Measurements from ENCODE around the gene PCDHGA11. TPM values are rescaled to one million over a fixed set of nuclear protein-coding genes. Genes with fewer than 3 reads are reported as not detected.
A peak's percentile ranks its signal among the peaks of the same experiment; 100 is the strongest.
"Not testable (repeated sequence)": the region's sequence is repeated elsewhere in the genome, so short reads cannot be mapped to it uniquely, and the experiment has no call there.

PCDHGA11 gene
- total RNA-seq, 4 donors from 2014 or later, result 3.4 to 14.3 (median 6.9) TPM

DNA sequence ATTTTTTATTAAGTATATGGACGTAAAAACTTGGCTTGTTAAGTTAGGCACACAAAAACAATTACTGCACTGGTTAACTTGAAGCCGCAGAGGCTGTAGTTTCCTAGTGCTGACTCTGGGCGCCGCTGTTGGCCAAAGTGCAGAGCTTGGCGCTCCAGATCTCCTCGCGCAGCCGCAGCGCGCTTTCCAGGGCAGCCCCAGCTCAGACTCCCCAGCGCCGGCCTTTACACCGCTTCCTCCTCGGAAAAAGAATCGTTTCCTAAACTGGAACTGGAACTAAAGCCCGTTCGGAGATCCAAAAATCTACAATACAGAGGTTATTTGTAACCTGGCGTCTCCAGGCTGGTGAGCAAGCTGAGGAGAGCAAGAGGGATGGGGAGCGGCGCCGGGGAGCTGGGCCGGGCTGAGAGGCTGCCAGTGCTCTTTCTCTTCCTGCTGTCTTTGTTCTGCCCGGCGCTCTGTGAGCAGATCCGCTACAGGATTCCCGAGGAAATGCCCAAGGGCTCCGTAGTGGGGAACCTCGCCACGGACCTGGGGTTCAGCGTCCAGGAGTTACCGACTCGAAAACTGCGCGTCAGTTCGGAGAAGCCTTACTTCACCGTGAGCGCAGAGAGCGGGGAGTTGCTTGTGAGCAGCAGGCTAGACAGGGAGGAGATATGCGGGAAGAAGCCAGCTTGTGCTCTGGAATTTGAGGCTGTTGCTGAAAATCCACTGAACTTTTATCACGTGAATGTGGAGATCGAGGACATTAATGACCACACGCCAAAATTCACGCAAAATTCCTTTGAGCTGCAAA lies 22.9 kb upstream of the PCDHGA11 start, which contains the start of gene PCDHGB5:
Gene PCDHGB5 (plus strand): TSS at position 192 of the 796 bp plus-strand sequence. CDS start 181 bp downstream, at position 373.
- not testable (repeated sequence) for H3K27ac ChIP-seq; H3K36me3 ChIP-seq; H3K4me1 ChIP-seq; H3K27me3 ChIP-seq; DNase-seq (ENCODE audit: low spot score in 2 of 2)
- WGBS, result 7% methylated on average over 25 of the region's 43 CpGs
- TF ChIP-seq CTCF (IDR thresholded peaks at IDR 0.05), result peak; percentile 25 to 42
- H3K9me3 ChIP-seq, result peaks cover 65% of the 10 kb centered on the region
- H3K4me3 ChIP-seq, result peak within 1 kb of the TSS; percentile 20

GRCh38 chr5:141398608-141399007 lies 22.2 kb upstream of the PCDHGA11 start:
- TF ChIP-seq EP300 (IDR thresholded peaks at IDR 0.05), result no peak
- TF ChIP-seq CTCF (IDR thresholded peaks at IDR 0.05), result no peak
- no peak for TF ChIP-seq POLR2A (IDR thresholded peaks at IDR 0.05)
- no peak for TF ChIP-seq POLR2AphosphoS5 (IDR thresholded peaks at IDR 0.05)
- Histone ChIP-seq H3K9me3 (peaks cover 65% of the 10 kb centered on the region), H3K4me3 (no peak overlapping the region)

DNA sequence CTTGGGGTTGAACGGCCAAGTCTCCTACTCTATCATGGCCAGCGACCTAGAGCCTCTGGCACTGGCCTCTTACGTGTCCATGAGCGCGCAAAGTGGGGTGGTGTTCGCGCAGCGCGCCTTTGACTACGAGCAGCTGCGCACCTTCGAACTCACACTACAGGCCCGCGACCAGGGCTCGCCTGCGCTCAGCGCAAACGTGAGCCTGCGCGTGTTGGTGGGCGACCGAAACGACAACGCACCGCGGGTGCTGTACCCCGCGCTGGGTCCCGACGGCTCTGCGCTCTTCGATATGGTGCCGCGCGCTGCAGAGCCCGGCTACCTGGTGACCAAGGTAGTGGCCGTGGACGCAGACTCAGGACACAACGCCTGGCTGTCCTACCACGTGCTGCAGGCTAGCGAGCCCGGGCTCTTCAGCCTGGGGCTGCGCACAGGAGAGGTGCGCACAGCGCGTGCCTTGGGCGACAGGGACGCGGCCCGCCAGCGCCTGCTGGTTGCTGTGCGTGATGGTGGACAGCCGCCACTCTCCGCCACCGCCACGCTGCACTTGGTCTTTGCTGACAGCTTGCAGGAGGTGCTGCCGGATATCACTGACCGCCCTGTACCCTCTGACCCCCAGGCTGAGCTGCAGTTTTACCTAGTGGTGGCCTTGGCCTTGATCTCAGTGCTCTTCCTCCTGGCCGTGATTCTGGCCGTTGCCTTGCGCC lies 21.1 kb upstream of the PCDHGA11 start:
- Histone ChIP-seq H3K9me3 (peaks cover 62% of the 10 kb centered on the region), H3K36me3 (no peaks in the 10 kb centered on the region), H3K4me1 (no peaks in the 10 kb centered on the region), H3K27ac (no peak overlapping the region), H3K4me3 (no peak overlapping the region), H3K27me3 (peaks cover 5% of the 10 kb centered on the region)
- WGBS, result 32% methylated on average over 16 of the region's 61 CpGs
- no peak for TF ChIP-seq POLR2AphosphoS5 (IDR thresholded peaks at IDR 0.05)
- TF ChIP-seq POLR2A (IDR thresholded peaks at IDR 0.05), result no peak
- TF ChIP-seq EP300 (IDR thresholded peaks at IDR 0.05), result no peak
- TF ChIP-seq CTCF (IDR thresholded peaks at IDR 0.05), result no peak
- no peak for DNase-seq (ENCODE audit: low spot score in 2 of 2)

More at GRCh38 chr5:141398608-141399007, 22.2 kb upstream of the PCDHGA11 start:
- H3K27ac ChIP-seq, result no peak overlapping the region
- H3K27me3 ChIP-seq, result peaks cover 5% of the 10 kb centered on the region
- H3K4me1 ChIP-seq, result no peaks in the 10 kb centered on the region
- WGBS, result 25% methylated on average over 15 of the region's 15 CpGs
- no peak for DNase-seq (ENCODE audit: low spot score in 2 of 2)
- H3K36me3 ChIP-seq, result no peaks in the 10 kb centered on the region

DNA sequence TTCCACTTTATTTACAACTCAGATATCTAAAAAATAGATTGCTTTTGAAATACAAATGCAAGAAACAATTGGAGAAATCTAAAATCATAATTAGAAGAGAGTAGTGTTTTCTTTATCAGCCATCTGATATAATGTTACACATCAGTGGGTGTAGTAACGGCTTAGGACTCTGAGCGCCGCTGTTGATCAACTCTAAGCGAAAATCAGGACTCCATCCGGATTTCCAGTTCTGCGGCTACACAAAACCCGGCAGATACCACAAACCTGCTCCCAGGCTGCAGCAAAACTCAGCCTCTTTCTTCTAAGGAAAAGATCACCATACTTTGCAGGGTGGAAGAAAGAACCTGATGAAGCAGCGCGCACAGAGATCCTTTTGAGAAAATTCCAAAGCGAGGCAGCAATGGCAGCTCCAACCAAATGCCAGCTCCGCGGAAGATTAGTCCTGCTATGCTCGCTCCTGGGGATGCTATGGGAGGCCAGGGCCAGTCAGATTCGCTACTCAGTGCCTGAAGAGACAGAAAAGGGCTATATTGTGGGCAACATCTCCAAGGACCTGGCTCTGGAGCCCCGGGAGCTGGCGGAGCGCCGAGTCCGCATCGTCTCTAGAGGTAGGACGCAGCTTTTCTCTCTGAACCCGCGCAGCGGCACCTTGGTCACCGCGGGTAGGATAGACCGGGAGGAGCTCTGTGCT lies 18.2 kb upstream of the PCDHGA11 start, which contains the start of gene PCDHGA9:
Gene PCDHGA9 (plus strand): TSS at position 226 of the 691 bp plus-strand sequence. CDS start 175 bp downstream, at position 401.
- no peak within 1 kb of the TSS for H3K27ac ChIP-seq
- DNase-seq (ENCODE audit: low spot score in 2 of 2), result no peak
- no peaks in the 10 kb centered on the region for H3K4me1 ChIP-seq
- peaks cover 5% of the 10 kb centered on the region for H3K27me3 ChIP-seq
- WGBS, result 14% methylated on average over 23 of the region's 27 CpGs
- H3K36me3 ChIP-seq, result no peaks in the 10 kb centered on the region
- H3K4me3 ChIP-seq, result peak within 1 kb of the TSS; percentile 30
- peak in 1 of 2 donors; percentile 23 for TF ChIP-seq CTCF (IDR thresholded peaks at IDR 0.05)
- TF ChIP-seq EP300 (IDR thresholded peaks at IDR 0.05), result no peak
- TF ChIP-seq POLR2AphosphoS5 (IDR thresholded peaks at IDR 0.05), result no peak
- TF ChIP-seq POLR2A (IDR thresholded peaks at IDR 0.05), result no peak
- H3K9me3 ChIP-seq, result peaks cover 63% of the 10 kb centered on the region
